T47D (cell line): Measurements from ENCODE around the gene TBR1.

ENCODE experiments used
- DNase-seq, 2 experiments: peaks; one replicate each; pipeline versions ENCODE4 v3.0.0 to v3.0.0-alpha.2; 2011 to 2012; ENCODE audit warnings: low read depth in 1 of 2, low spot score in 1 of 2
- JUND ChIP-seq: IDR thresholded peaks from 2 replicates; pipeline ENCODE4 v1.6.1; 2012; ENCODE audit warnings: low read depth
- in situ Hi-C: cut with HindIII; loops from 2 replicates; pipeline ENCODE4 v1.10.0; 2016; ENCODE audit warnings: low sequenced_read_pairs, low pct_unique_long_range_greater_than_20kb

Gene TBR1

GRCh38 chr2:161474920-161475319 lies 58.8 kb downstream of the TBR1 start:
- in situ Hi-C loops, result no loop called here
- no peak for DNase-seq
- no peak for TF ChIP-seq JUND
